NB4 (cell line): ENCODE data around the gene FAM184A.

ENCODE experiments used
- DNase-seq: peaks from one replicate; pipeline ENCODE4 v3.0.0; 2010; ENCODE audit warnings: low read depth
- H3K4me3 ChIP-seq: one replicate; pipeline ENCODE4 v1.5.1; 2011; ENCODE audit warnings: mild to moderate bottlenecking, low read depth, low read length, moderate library complexity
- MAX ChIP-seq: IDR thresholded peaks from 2 replicates; pipeline ENCODE4 v1.6.1; 2011; ENCODE audit warnings: low read depth, low read length
- MYC ChIP-seq: IDR thresholded peaks from 2 replicates; pipeline ENCODE4 v1.6.1; 2011; ENCODE audit warnings: low read depth, low read length
- POLR2A ChIP-seq: IDR thresholded peaks from 2 replicates; pipeline ENCODE4 v1.6.1; 2011; ENCODE audit warnings: mild to moderate bottlenecking; ENCODE audit not compliant: insufficient read length; ENCODE audit errors: extremely low read depth
- TF ChIP-seq, protein P1 (sequence below): IDR thresholded peaks from one replicate; pipeline ENCODE4 v1.5.1; 2012; ENCODE audit warnings: low read depth, low read length

Gene FAM184A

GRCh38 chr6:118982575-118982911 is 95.9 kb downstream of the FAM184A start:
- no peak for DNase-seq
- no peak for TF ChIP-seq POLR2A
- TF ChIP-seq MAX: no peak
- no peak for TF ChIP-seq MYC
- TF ChIP-seq, protein P1, sequence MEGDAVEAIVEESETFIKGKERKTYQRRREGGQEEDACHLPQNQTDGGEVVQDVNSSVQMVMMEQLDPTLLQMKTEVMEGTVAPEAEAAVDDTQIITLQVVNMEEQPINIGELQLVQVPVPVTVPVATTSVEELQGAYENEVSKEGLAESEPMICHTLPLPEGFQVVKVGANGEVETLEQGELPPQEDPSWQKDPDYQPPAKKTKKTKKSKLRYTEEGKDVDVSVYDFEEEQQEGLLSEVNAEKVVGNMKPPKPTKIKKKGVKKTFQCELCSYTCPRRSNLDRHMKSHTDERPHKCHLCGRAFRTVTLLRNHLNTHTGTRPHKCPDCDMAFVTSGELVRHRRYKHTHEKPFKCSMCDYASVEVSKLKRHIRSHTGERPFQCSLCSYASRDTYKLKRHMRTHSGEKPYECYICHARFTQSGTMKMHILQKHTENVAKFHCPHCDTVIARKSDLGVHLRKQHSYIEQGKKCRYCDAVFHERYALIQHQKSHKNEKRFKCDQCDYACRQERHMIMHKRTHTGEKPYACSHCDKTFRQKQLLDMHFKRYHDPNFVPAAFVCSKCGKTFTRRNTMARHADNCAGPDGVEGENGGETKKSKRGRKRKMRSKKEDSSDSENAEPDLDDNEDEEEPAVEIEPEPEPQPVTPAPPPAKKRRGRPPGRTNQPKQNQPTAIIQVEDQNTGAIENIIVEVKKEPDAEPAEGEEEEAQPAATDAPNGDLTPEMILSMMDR: no peak
- H3K4me3 ChIP-seq: no peak overlapping the region

- TF ChIP-seq POLR2A: no peak
- TF ChIP-seq MAX: no peak
- TF ChIP-seq, protein P1: no peak
- TF ChIP-seq MYC: no peak
- no peak for DNase-seq
- no peak overlapping the region for H3K4me3 ChIP-seq
Measured at GRCh38 chr6:118981884-118982574, 96.4 kb downstream of the FAM184A start.

DNA sequence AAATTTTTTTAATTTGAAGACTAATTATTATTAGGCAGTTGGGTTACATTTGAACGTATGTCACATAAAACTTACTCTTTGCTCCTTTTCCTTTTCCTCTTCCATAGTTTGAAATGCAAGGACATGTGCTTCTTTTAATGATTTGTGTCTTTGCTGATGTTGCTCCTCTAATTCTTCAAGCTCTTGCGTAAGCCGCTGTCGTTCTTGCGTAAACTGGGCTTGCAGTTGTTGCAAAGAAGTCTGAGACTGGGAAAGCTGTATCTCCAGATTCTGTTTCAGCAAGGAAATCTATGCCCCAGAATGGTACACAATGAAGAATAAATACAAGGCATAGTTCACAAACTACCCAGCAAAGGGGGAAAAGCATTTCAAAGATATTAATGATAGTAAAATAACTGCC is 98.4 kb downstream of the FAM184A start:
- peak; percentile 79 for DNase-seq
- H3K4me3 ChIP-seq: no peak overlapping the region
- TF ChIP-seq MAX (peak; percentile 29; the same call in 1 of the 2 replicates), MYC (no peak), POLR2A (no peak)
- TF ChIP-seq, protein P1: no peak

GRCh38 chr6:118974790-118975189 is 103.7 kb downstream of the FAM184A start:
- H3K4me3 ChIP-seq: no peak overlapping the region
- DNase-seq: no peak
- TF ChIP-seq, protein P1: no peak
- TF ChIP-seq MAX: no peak
- TF ChIP-seq MYC: no peak
- TF ChIP-seq POLR2A: no peak

DNA sequence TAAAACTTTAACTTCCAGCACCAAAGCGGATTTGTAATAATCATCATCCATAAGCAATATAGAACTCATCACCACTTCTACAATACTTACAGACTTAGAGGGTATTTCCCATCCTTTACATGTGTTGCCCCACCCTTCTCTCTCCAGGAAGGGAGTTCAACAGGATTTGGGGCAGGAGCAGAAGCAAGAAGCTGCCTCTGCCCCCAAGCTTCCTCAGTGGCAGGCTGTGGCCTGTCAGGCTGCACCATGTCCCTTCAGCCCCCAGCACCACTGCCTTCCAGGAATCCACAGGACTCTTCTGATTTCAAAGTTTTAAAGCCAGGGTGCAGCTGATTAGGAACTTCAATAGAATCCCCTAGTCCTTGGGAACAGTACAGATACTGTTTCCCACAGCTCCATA is 106.8 kb downstream of the FAM184A start:
- TF ChIP-seq, protein P1: no peak
- TF ChIP-seq MAX (no peak), MYC (no peak), POLR2A (no peak)
- no peak for DNase-seq
- H3K4me3 ChIP-seq: no peak overlapping the region
